ENCODE measurements around the gene PTPRG. TPM values are rescaled to one million over a fixed set of nuclear protein-coding genes. Genes with fewer than 3 reads are reported as not detected.

The PTPRG gene
- total RNA-seq, 1 donor from 2014 or later: 25.2 TPM

- TF ChIP-seq CTCF (IDR thresholded peaks at IDR 0.05; ENCODE audit: insufficient read depth, low read length, poor library complexity, severe bottlenecking): no peak
- H3K4me3 ChIP-seq (ENCODE audit: low read depth, low read length): no peak overlapping the region
- no peak for DNase-seq (ENCODE audit: low read depth)
- no peaks in the 10 kb centered on the region for H3K36me3 ChIP-seq (ENCODE audit: control insufficient read depth, insufficient read depth, low read length)
- no peaks in the 10 kb centered on the region for H3K27me3 ChIP-seq (ENCODE audit: control insufficient read depth, insufficient read depth, low read length)
These were observed 231.7 kb downstream of the PTPRG start for GRCh38 chr3:61793056-61793455.

- DNase-seq (ENCODE audit: low read depth): no peak
- H3K4me3 ChIP-seq (ENCODE audit: low read depth, low read length): no peak overlapping the region
- H3K27me3 ChIP-seq (ENCODE audit: control insufficient read depth, insufficient read depth, low read length): no peaks in the 10 kb centered on the region
- TF ChIP-seq CTCF (IDR thresholded peaks at IDR 0.05; ENCODE audit: insufficient read depth, low read length, poor library complexity, severe bottlenecking): no peak
- H3K36me3 ChIP-seq (ENCODE audit: control insufficient read depth, insufficient read depth, low read length): no peaks in the 10 kb centered on the region
These were observed 232.2 kb downstream of the PTPRG start for GRCh38 chr3:61793521-61793920.

GRCh38 chr3:61794341-61794740, 233.0 kb downstream of the PTPRG start:
- no peaks in the 10 kb centered on the region for H3K36me3 ChIP-seq (ENCODE audit: control insufficient read depth, insufficient read depth, low read length)
- no peak overlapping the region for H3K4me3 ChIP-seq (ENCODE audit: low read depth, low read length)
- DNase-seq (ENCODE audit: low read depth): no peak
- TF ChIP-seq CTCF (IDR thresholded peaks at IDR 0.05; ENCODE audit: insufficient read depth, low read length, poor library complexity, severe bottlenecking): no peak
- H3K27me3 ChIP-seq (ENCODE audit: control insufficient read depth, insufficient read depth, low read length): no peaks in the 10 kb centered on the region

- H3K27me3 ChIP-seq (ENCODE audit: control insufficient read depth, insufficient read depth, low read length): no peaks in the 10 kb centered on the region
- DNase-seq (ENCODE audit: low read depth): no peak
These were observed 233.6 kb downstream of the PTPRG start for GRCh38 chr3:61794961-61795360.

GRCh38 chr3:61796088-61796680, 234.8 kb downstream of the PTPRG start:
- TF ChIP-seq CTCF (IDR thresholded peaks at IDR 0.05; ENCODE audit: insufficient read depth, low read length, poor library complexity, severe bottlenecking): no peak
- Histone ChIP-seq H3K4me3 (ENCODE audit: low read depth, low read length) (no peak overlapping the region), H3K27me3 (ENCODE audit: control insufficient read depth, insufficient read depth, low read length) (no peaks in the 10 kb centered on the region), H3K36me3 (ENCODE audit: control insufficient read depth, insufficient read depth, low read length) (no peaks in the 10 kb centered on the region)
- no peak for DNase-seq (ENCODE audit: low read depth)

More at GRCh38 chr3:61794961-61795360, 233.6 kb downstream of the PTPRG start:
- H3K4me3 ChIP-seq (ENCODE audit: low read depth, low read length): no peak overlapping the region
- no peak for TF ChIP-seq CTCF (IDR thresholded peaks at IDR 0.05; ENCODE audit: insufficient read depth, low read length, poor library complexity, severe bottlenecking)
- no peaks in the 10 kb centered on the region for H3K36me3 ChIP-seq (ENCODE audit: control insufficient read depth, insufficient read depth, low read length)

GRCh38 chr3:61796911-61797310, 235.5 kb downstream of the PTPRG start:
- TF ChIP-seq CTCF (IDR thresholded peaks at IDR 0.05; ENCODE audit: insufficient read depth, low read length, poor library complexity, severe bottlenecking): no peak
- no peaks in the 10 kb centered on the region for H3K27me3 ChIP-seq (ENCODE audit: control insufficient read depth, insufficient read depth, low read length)
- no peak for DNase-seq (ENCODE audit: low read depth)
- peaks cover 2% of the 10 kb centered on the region for H3K36me3 ChIP-seq (ENCODE audit: control insufficient read depth, insufficient read depth, low read length)
- H3K4me3 ChIP-seq (ENCODE audit: low read depth, low read length): no peak overlapping the region
